ENCODE results near the gene TIPIN.

The TIPIN gene

DNA sequence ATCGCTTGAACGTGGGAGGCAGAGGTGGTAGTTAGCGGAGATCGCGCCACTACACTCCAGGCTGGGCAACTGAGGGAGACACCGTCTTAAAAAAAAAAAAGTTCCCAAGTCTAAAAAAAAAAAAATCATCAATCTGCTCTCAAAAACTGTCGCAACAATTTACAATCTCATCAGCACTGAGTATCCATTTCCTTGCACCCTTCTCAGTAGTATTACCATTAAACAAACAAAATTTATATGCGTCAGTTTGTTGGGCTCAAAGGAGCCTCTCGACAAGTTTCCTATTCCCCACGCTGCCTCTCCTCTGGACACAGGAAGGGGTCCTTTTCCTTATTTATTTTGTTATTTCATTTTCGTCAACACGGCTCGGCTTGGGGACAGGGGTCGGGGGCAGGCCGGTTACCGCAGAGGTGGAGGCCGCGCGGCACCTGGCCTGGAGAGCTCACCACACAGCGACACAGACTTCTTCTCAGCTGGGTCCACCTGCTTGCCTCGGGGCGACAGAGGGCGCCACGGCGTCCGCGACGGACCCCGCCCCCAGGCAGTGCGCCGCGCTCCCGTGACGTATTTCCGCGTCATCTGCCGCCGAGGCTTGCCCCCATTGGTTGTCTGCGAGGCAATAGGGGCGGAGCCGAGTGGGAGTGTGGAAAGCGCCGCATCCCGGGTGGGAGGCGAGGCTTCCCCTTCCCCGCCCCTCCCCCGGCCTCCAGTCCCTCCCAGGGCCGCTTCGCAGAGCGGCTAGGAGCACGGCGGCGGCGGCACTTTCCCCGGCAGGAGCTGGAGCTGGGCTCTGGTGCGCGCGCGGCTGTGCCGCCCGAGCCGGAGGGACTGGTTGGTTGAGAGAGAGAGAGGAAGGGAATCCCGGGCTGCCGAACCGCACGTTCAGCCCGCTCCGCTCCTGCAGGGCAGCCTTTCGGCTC, 30.0 kb upstream of the TIPIN start, which contains the start of gene MAP2K1:
MAP2K1 (plus strand) TSS at position 709 of the 920 bp plus-strand sequence. CDS start 436 bp downstream, outside the sequence.
- TF ChIP-seq, protein P1, sequence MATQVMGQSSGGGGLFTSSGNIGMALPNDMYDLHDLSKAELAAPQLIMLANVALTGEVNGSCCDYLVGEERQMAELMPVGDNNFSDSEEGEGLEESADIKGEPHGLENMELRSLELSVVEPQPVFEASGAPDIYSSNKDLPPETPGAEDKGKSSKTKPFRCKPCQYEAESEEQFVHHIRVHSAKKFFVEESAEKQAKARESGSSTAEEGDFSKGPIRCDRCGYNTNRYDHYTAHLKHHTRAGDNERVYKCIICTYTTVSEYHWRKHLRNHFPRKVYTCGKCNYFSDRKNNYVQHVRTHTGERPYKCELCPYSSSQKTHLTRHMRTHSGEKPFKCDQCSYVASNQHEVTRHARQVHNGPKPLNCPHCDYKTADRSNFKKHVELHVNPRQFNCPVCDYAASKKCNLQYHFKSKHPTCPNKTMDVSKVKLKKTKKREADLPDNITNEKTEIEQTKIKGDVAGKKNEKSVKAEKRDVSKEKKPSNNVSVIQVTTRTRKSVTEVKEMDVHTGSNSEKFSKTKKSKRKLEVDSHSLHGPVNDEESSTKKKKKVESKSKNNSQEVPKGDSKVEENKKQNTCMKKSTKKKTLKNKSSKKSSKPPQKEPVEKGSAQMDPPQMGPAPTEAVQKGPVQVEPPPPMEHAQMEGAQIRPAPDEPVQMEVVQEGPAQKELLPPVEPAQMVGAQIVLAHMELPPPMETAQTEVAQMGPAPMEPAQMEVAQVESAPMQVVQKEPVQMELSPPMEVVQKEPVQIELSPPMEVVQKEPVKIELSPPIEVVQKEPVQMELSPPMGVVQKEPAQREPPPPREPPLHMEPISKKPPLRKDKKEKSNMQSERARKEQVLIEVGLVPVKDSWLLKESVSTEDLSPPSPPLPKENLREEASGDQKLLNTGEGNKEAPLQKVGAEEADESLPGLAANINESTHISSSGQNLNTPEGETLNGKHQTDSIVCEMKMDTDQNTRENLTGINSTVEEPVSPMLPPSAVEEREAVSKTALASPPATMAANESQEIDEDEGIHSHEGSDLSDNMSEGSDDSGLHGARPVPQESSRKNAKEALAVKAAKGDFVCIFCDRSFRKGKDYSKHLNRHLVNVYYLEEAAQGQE (IDR thresholded peaks at IDR 0.05; ENCODE audit: insufficient read depth in 1 of 2, low read depth in 2 of 2, low read length in 2 of 2) = no peak; a peak in 1 of 4 replicates
- TF ChIP-seq SIN3A (IDR thresholded peaks at IDR 0.05; ENCODE audit: borderline replicate concordance, insufficient read depth, low read length) (peak; percentile 14; the same call in 1 of the 2 replicates), TAF1 (IDR thresholded peaks at IDR 0.05; ENCODE audit: borderline replicate concordance, insufficient read depth, low read length) (peak; percentile 88), FOXP2 (optimal IDR thresholded peaks at IDR 0.05; ENCODE audit: borderline replicate concordance, extremely low read depth, extremely low read length, insufficient read depth) (peak; percentile 99), POLR2AphosphoS5 (IDR thresholded peaks at IDR 0.05; ENCODE audit: low read depth, low read length) (peak; percentile 79)

- no peak for TF ChIP-seq TAF1 (IDR thresholded peaks at IDR 0.05; ENCODE audit: borderline replicate concordance, insufficient read depth, low read length)
- no peak for TF ChIP-seq POLR2AphosphoS5 (IDR thresholded peaks at IDR 0.05; ENCODE audit: low read depth, low read length)
- no peak for TF ChIP-seq SIN3A (IDR thresholded peaks at IDR 0.05; ENCODE audit: borderline replicate concordance, insufficient read depth, low read length)
- TF ChIP-seq, protein P1 (IDR thresholded peaks at IDR 0.05; ENCODE audit: insufficient read depth in 1 of 2, low read depth in 2 of 2, low read length in 2 of 2) = no peak
- TF ChIP-seq FOXP2 (optimal IDR thresholded peaks at IDR 0.05; ENCODE audit: borderline replicate concordance, extremely low read depth, extremely low read length, insufficient read depth) = no peak
These were observed 22.4 kb upstream of the TIPIN start for GRCh38 chr15:66378814-66379430.

GRCh38 chr15:66374179-66374578, 17.7 kb upstream of the TIPIN start:
- TF ChIP-seq SIN3A (IDR thresholded peaks at IDR 0.05; ENCODE audit: borderline replicate concordance, insufficient read depth, low read length) (no peak), POLR2AphosphoS5 (IDR thresholded peaks at IDR 0.05; ENCODE audit: low read depth, low read length) (no peak), TAF1 (IDR thresholded peaks at IDR 0.05; ENCODE audit: borderline replicate concordance, insufficient read depth, low read length) (no peak), FOXP2 (optimal IDR thresholded peaks at IDR 0.05; ENCODE audit: borderline replicate concordance, extremely low read depth, extremely low read length, insufficient read depth) (no peak)
- TF ChIP-seq, protein P1 (IDR thresholded peaks at IDR 0.05; ENCODE audit: insufficient read depth in 1 of 2, low read depth in 2 of 2, low read length in 2 of 2) = no peak

DNA sequence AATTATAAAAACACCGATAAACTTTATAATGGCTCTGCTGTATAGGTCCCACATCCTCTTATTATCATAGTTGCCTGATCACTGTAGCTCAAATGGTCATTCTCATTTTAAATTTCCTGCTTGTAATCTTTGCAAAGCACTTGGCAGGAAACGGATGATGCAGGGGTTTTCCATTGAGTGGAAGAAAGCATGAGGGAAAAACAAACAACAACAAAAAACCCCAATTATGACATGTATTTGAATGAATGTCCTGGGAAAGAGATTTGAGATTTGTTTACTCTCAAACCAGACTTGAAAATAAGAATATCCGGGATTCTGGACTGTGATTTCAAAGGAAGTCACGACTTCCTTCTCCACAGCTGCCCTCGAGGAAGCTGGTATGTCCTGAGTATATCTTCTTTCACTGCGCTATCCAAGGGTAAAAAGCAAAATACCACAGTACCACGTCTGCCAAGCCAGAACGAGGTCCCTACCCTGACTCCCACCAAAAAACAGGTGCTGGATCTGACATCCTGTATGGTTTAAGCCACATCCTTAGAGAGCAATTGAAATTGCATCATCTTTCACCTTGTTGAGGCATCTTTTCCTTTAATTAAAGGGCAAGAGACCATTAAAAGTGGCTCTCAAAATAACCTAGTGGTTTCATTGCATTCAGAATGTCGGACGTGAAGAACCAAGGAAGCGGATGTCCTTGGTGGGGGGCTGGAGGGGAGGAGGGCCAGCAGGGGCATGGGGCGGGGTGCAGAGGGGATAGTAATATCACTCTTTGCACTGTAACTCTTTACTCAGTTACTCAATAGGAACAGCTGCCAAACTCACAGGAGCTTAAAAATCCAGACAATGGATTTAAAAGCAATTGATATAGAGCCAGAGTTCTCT, 13.5 kb upstream of the TIPIN start:
- TF ChIP-seq, protein P1 (IDR thresholded peaks at IDR 0.05; ENCODE audit: insufficient read depth in 1 of 2, low read depth in 2 of 2, low read length in 2 of 2) = peak in 1 of 2 experiments; percentile 45; a peak in 1 of 4 replicates
- TF ChIP-seq FOXP2 (optimal IDR thresholded peaks at IDR 0.05; ENCODE audit: borderline replicate concordance, extremely low read depth, extremely low read length, insufficient read depth) (no peak), SIN3A (IDR thresholded peaks at IDR 0.05; ENCODE audit: borderline replicate concordance, insufficient read depth, low read length) (peak; percentile 79; the same call in 1 of the 2 replicates), POLR2AphosphoS5 (IDR thresholded peaks at IDR 0.05; ENCODE audit: low read depth, low read length) (no peak; the same call in 1 of the 2 replicates)

Data from PFSK-1 (cell line).